CD4-positive, alpha-beta T cell treated with Interferon alpha-2 for 1 hour (primary cell): ENCODE data around the gene VPS36.
"Not testable (repeated sequence)": the region's sequence is repeated elsewhere in the genome, so short reads cannot be mapped to it uniquely, and the experiment has no call there.

Source experiments
- DNase-seq, 2 donors: peaks; one replicate each; pipeline ENCODE4 v3.0.0-alpha.2; 2020 to 2022

VPS36 gene

GRCh38 chr13:52450012-52450792, at the start of gene VPS36:
TSS of gene VPS36 (minus strand) at chr13:52450634. CDS start at chr13:52450594, 40 bp downstream.
- peak; percentile 94 to 96 for DNase-seq

DNA sequence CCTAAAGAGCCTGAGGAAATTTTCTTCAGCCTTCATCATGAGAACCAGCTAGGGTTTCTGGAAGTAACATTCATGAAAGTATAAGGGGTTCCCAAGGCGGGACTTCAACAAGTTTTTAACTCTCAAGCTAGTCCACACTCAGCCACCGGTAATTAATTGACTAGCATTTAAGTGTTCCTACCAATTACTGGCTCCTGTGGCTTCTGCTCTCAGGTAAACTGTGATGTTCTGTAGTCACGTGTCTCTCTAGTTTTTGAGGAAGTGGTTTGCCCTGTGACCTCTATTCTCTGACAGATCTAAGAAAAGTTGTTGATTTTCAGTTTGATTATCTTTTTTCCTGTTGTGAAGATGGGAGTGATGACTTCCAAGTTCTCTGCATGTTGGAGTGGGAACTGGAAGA, 47.5 kb upstream of the VPS36 start:
- peak in 1 of 2 donors; percentile 18 for DNase-seq

GRCh38 chr13:52494241-52494640, 43.8 kb upstream of the VPS36 start:
- not testable (repeated sequence) for DNase-seq

GRCh38 chr13:52491015-52491414, 40.6 kb upstream of the VPS36 start:
- not testable (repeated sequence) for DNase-seq

- not testable (repeated sequence) for DNase-seq
Measured at GRCh38 chr13:52488763-52489162, 38.3 kb upstream of the VPS36 start.

GRCh38 chr13:52487078-52487477, 36.6 kb upstream of the VPS36 start:
- DNase-seq, result not testable (repeated sequence)

DNA sequence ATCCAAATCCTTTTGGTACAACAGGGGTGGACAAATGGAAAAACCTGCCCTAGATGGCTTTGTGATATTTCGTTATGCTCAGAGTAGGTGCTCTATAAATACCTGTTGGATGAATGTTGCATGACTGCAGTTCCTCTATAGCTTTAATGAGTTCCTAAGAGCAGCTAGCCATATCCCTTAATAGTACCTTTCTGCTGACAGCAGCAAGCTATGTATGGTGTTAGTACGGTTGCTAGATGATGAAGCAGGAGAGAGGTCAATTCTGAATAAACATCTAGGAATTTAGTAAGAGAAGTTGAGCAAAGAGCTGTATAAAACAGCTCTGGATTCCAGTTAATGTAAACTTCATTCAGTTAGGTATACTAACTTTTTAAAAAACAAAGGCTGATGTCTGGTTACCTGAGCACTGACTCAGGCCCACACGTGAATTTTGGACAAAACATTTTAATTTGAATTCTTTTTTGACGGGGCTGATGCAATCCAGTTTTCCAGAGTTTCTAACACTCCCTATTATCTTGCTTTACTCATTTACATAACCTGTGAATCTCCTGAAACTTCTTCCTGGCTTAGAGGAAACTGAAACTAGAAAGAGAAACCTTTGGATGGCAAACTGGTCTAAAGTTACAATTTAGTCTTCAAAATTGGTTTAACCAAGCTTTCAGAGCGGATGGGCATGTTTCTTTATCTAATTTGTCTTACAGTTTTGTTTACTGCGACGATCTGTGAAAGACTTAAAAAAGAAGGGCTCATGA, 30.4 kb upstream of the VPS36 start:
- not testable (repeated sequence) for DNase-seq

- not testable (repeated sequence) for DNase-seq
Measured at GRCh38 chr13:52468487-52468886, 18.1 kb upstream of the VPS36 start.

DNA sequence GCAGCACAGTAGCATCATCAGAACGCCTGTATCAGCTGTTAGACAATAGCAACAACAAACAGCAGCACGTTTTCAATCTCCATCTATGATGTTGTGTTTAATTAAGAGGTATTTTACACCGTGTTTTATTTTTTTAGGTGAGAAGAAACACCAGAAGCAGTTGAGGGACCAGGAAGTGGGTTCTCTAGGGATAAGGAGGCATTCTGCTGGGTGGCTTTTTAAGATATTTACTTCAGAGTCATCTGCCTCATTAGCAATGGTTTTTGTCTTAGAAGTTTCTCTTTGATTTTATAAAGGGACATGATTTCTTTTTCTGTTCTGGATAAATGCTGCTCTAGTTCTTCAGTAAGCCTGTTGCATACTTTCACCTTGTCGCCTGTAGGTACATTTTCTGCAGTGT, 13.1 kb upstream of the VPS36 start:
- no peak for DNase-seq

GRCh38 chr13:52461265-52461664, 10.8 kb upstream of the VPS36 start:
- no peak for DNase-seq

DNA sequence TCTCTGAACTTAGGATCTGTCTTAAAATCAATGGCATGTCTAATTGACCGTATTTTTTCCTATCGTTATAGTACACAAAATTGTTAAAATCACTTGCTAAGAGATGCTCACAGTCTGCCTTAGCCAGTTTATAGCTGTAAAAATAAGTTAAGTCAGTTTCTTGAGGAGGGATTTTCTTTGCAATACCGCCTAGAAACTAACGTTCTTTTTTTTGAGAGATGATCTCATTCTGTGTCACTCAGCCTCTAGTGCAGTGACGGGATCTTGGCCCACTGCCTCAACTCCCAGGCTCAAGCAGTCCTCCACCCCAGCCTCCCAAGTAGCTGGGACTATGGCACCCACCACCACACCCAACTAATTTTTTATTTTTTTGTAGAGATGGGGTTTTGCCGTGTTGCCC, 9.2 kb upstream of the VPS36 start:
- no peak for DNase-seq

- DNase-seq, result peak; percentile 72 to 78
Measured at GRCh38 chr13:52455677-52456041, 5.2 kb upstream of the VPS36 start.

- DNase-seq, result peak; percentile 92 to 94
Measured at GRCh38 chr13:52454820-52455676, 4.6 kb upstream of the VPS36 start, which contains the start of gene CKAP2. TSS of gene CKAP2 (plus strand) at chr13:52455478. CDS start at chr13:52455557, 79 bp downstream.

GRCh38 chr13:52454459-52454819, 4.0 kb upstream of the VPS36 start:
- peak; percentile 44 to 50 for DNase-seq

GRCh38 chr13:52452470-52452869, 2.0 kb upstream of the VPS36 start:
- no peak for DNase-seq

- DNase-seq, result no peak
Measured at GRCh38 chr13:52451135-52451804, 836 bp upstream of the VPS36 start.

DNA sequence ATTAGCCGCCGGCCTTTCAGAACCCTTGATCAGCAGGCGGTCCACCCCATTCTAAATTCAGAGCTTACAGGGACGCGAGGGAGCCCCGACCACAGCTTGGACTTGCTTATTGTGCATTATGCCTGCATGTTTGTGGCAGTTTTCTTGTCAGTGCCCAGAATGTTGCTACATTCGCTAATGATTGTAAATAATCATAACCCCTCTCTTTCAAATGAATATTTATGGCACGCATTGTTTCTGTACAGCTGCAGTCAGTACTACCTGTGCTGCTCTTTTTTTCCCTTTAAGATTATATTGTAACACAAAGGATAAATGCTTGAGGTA, 321 bp upstream of the VPS36 start:
- DNase-seq, result no peak

- no peak for DNase-seq
Measured at GRCh38 chr13:52449331-52450011, 963 bp downstream of the VPS36 start.

DNA sequence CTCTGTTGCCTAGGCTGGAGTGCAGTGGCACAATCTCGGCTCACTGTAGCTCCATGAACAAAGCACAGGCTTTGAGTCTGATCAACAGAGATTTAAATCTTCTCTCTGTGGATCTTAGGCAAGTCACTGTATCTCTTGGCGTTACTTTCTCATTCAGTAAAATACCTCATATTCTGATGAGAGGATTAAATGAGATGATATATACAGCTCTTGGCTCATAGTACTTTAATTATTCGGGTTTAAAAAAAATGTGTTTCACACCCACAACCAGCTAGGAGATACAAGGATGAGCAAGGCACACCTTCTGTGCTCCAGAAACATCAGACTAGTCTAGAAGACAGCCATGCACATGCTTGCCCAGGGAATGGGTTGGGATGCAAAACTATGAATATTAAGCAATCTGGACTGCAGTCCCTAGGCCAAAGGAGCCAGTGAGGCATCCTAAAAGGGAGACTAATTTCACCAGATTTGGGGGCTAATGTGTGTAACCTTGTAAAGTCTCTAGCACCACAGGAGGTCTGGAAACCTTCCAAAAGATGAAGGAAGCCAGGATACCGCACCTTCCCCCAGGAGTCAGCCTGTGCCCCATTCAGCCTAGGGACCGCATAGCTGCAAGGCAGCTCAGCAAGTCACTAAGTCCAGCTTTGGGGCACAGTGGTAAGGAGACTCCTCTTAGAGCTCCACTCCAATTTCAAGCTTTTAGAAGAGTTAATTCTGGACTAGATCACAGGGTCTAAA, 2.5 kb downstream of the VPS36 start:
- no peak for DNase-seq

DNA sequence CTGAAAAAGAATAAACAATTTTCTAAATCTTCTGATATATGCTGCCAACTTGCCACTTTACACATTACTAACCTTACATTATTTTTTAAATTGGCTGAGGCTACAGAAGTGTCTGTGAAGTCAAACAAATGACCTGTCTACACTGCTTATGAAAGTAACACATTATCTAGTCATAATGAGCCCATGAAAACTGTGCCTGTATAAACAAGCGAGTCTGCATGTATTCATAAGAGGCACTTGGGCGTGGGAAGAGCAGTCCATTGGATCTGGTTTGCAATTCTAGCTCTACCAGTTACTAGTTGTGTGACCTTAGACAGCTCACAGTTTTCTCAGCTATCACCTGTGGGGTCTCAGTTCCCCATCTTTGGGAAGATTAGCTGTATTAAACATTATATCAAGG, 3.1 kb downstream of the VPS36 start:
- no peak for DNase-seq

- no peak for DNase-seq
Measured at GRCh38 chr13:52446265-52446664, 4.2 kb downstream of the VPS36 start.
